GM21423 (cell line): Measurements from ENCODE around the gene DNPEP.
"Not testable (repeated sequence)": the region's sequence is repeated elsewhere in the genome, so short reads cannot be mapped to it uniquely, and the experiment has no call there.

Experiments used
- ATAC-seq: cut with Tn5 transposase; IDR thresholded peaks from one replicate; pipeline ENCODE4 v1.9.1; 2021; ENCODE audit warnings: mild to moderate bottlenecking, moderate library complexity; ENCODE audit not compliant: unreplicated experiment

DNPEP gene

GRCh38 chr2:219402665-219403515 is 15.2 kb upstream of the DNPEP start:
- ATAC-seq = peak; percentile 80

- no peak for ATAC-seq
Observed at GRCh38 chr2:219401606-219402005, 13.9 kb upstream of the DNPEP start.

DNA sequence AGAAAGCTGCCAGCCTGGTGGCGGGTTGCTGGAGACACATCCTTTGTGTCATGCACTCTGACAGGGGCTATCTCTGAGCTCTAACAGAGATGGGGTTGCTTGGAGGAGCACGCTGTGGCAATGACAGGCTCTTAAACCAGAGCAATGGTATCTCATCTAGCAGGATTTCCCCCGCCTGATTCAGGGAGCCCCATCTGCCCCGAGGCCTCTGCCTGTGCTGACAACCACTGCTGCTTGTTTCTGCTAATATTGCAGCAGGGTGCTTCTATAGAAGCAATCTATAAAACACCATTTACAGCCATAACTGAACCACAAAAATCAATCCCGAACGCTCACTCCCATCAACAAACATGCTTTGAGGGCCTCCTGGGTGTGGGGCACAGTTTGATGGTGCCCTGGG is 12.8 kb upstream of the DNPEP start:
- no peak for ATAC-seq

- no peak for ATAC-seq
Observed at GRCh38 chr2:219399716-219400478, 12.2 kb upstream of the DNPEP start.

DNA sequence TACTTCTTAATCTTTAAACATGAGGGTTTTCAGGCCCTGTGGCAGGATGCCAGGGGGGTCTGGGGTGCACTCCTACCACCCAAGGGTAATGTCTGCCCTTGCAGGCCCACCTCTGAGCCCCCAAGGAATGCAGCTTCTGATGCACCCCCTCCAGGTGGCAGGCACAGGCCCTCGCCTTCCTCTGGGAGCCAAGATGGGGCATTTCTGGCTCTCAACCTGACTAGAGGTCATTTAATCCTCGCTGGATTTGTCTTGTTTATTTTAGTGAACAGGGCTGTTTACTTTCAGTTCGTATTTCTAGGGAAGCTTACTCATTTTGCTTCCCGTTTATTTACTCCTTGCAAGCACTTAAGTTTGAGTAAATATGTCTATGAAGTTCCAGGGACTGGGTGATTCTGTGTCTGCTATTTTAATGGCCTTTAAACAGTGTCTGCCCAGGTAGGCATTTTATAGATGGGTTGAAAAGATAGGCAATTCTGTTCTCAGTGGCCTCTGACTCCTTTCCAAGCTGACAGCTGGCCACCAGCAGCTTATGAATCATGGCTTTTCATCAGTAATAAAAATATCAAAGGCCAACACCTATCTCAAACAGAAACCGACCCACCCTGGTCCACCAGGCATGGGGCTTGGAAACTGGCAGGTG is 11.1 kb upstream of the DNPEP start:
- no peak for ATAC-seq

- ATAC-seq = no peak
Observed at GRCh38 chr2:219396863-219397457, 9.2 kb upstream of the DNPEP start.

DNA sequence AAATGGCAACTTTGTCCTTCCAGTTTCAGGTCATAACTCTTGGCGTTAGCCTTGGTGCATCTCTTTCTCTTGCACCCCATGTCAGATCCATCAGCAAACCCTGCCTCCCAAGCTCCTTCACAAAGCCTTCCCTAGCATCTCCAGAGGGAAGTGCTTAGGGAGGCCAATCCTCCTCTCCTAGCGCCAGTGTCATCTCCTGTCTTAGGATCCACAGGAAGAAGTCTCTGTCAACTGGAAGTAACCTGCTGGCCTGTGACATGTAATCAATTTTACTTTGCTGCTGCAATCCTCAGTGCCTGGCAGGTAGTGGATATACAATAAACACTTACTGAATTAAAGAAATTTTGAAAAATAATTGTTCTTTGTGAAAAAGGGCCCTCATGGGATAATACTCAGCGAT is 7.9 kb upstream of the DNPEP start:
- no peak for ATAC-seq

- not testable (repeated sequence) for ATAC-seq
Observed at GRCh38 chr2:219395056-219395455, 7.3 kb upstream of the DNPEP start.

- no peak for ATAC-seq
Observed at GRCh38 chr2:219392754-219393153, 5.0 kb upstream of the DNPEP start.

- ATAC-seq = no peak
Observed at GRCh38 chr2:219388907-219389156, 1.1 kb upstream of the DNPEP start.

DNA sequence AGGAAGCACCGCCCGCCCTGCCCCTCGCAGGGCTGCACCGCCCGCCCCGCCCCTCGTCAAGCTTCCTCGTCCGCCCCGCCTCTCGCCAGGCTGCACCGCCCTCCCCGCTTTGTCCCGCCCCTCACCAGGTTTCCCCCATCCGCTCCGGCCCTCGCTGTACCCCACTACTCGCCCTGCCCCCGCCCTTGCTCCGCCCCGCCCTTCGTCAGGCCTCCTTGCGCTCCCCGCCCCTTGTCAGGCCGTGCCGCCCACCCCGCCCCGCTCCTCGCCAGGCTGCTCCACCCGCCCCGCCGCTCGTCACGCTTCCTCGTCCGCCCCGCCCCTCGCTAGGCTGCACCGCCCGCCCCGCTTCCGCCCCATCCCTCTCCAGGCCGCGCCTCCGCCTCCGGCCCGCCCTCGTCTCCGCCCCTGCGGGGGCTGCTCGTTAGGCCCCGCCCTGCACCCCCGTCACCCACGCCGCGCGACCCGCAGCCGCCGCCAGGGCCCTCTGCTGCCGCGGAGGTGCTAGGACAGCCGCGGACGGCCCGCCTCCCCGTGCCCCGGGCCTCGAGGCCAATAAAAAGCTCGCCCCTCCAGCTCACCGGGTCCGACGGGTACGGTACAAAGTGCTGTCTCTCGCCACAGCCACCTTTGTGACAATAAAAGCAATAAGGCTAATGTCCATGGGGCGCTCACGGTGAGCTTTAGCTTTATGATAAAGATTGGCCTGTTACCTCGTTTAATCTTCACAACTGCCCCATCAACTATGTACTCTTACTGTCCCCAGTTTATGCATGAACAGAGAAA is 602 bp upstream of the DNPEP start:
- peak; percentile 84 for ATAC-seq

- ATAC-seq = no peak
Observed at GRCh38 chr2:219386532-219387280, 1.0 kb downstream of the DNPEP start.

DNA sequence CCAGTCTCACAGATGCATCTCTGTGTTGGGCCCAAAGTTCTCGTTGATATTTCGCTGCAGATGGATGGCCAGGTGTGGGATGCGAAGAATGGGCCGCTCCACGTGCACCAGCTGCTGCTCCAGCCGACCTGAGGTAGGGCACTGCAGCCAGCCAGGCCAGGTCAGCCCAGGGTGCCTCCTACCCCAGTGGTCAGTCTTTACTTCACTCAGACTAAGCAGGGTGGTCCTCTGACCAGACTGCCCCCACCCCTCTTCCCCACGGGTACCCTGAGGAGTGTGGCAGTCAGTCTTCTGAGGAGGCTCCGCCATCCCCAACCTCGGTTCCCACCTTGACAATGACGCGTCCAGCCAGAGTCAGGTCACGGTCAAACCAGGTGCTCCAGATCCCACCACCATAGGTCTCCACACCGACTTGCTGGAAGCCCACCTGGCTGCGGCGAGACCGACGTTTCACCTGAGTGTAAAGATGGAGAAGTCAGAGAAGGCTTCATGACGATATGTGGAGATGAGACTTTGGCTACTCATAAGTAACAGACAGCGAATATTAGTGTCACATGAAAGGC is 1.7 kb downstream of the DNPEP start:
- no peak for ATAC-seq

DNA sequence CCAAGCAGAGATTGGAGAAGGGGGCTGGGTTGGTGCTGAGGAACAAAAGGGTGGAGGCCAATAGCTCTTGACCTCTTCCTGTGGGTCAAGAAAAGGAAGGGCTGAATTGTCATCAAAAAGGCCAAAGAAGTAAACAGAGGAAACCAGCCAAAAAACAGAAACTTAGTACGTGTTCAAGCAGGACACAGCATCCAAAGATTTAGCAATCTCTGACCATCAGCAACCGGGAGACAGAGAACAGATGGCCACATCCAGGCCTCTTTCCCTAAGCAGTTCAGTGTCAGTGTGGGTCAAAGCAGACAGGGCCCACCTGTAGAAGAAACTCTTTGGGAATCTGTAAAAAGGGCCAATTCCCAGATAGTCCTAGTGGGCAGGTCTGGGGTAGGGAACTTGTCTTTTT is 2.9 kb downstream of the DNPEP start:
- no peak for ATAC-seq

DNA sequence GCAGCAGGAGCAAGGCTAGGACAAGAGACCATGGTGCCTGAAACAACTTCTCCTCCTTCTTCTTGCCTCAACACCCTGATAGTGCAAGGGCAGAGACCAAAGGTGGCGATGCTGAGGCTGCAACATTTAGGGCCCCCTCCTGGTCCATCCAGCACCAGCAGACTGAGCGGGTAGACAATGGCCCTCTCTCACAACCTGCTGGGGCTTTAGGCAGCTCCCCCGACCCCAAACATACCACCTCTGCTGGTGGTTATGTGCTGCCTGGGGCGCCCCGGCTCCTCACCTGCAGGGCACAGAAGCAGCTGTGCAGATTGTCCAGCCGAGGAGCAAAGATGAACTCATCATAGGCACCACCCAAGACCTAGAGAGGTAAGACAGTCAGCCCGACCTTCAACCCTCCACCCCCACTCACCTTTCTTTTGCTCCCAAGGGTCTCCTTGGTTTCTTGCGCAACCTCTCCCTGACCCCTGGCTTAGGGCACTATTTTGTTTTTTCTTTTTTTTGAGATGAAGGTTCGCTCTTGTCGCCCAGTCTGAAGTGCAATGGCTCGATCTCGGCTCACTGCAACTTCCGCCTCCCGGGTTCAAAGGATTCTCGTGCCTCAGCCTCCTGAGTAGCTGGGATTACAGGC is 3.5 kb downstream of the DNPEP start:
- ATAC-seq = no peak

DNA sequence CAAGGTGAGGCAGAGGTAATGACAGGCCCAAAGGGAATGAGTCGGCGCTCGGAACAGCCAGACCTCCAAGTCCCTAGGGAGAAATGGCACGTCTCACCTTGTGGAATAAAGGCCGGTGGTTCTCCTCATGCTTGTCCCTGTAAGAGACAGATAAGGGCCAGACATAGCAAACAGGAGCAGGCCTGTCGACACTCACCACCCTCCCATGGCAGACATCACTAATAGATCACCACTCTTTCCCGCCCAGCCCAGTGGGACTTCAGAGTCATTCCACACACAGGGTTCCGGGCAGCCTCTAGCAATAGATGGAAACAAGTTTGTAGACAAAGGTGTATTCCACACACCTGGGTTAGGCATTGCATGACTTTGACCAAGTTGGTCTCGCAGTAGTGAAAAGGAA is 6.3 kb downstream of the DNPEP start:
- no peak for ATAC-seq

- no peak for ATAC-seq
Observed at GRCh38 chr2:219380926-219381325, 6.8 kb downstream of the DNPEP start.

GRCh38 chr2:219378163-219378851 is 9.4 kb downstream of the DNPEP start:
- ATAC-seq = no peak

DNA sequence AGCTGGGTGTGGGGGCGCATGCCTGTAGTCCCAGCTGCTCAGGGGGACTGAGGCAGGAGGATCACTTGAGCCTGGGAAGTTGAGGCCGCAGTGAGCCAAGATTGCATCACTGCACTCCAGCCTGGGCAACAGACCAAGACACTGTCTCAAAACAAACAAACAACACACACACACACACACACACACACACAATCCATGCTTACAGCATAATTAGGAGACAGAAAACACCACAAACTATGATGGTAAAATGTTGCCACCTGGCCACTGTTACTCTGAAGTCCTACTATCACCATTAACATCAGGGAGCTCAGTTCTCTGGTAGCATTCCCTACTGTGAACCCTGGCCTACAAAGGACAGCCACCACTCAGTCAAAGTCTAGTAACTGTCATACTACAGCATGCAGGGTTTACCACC is 18.3 kb downstream of the DNPEP start:
- ATAC-seq = no peak
